Astrocyte of the hippocampus (primary cell): ENCODE data around the gene PPARGC1A.
A peak's percentile ranks its signal among the peaks of the same experiment; 100 is the strongest.

ENCODE experiments used
- DNase-seq: peaks from one replicate; pipeline ENCODE4 v3.0.0; 2011; ENCODE audit warnings: low read depth, low spot score

PPARGC1A gene

GRCh38 chr4:23844961-23845360 is 44.9 kb downstream of the PPARGC1A start:
- DNase-seq, result no peak

GRCh38 chr4:23839279-23839678 is 50.6 kb downstream of the PPARGC1A start:
- no peak for DNase-seq

GRCh38 chr4:23838607-23839006 is 51.2 kb downstream of the PPARGC1A start:
- DNase-seq, result no peak

- no peak for DNase-seq
Measured at GRCh38 chr4:23838131-23838530, 51.7 kb downstream of the PPARGC1A start.

GRCh38 chr4:23837371-23837770 is 52.5 kb downstream of the PPARGC1A start:
- no peak for DNase-seq

GRCh38 chr4:23835774-23836478 is 53.9 kb downstream of the PPARGC1A start:
- no peak for DNase-seq

- DNase-seq, result peak; percentile 25
Measured at GRCh38 chr4:23828779-23829178, 61.1 kb downstream of the PPARGC1A start.

- DNase-seq, result peak; percentile 53
Measured at GRCh38 chr4:23828020-23828715, 61.7 kb downstream of the PPARGC1A start.

- DNase-seq, result peak; percentile 12
Measured at GRCh38 chr4:23822181-23822580, 67.7 kb downstream of the PPARGC1A start.

GRCh38 chr4:23819041-23819511 is 70.8 kb downstream of the PPARGC1A start:
- DNase-seq, result peak; percentile 80

GRCh38 chr4:23818097-23818885 is 71.6 kb downstream of the PPARGC1A start:
- no peak for DNase-seq

- DNase-seq, result no peak
Measured at GRCh38 chr4:23814996-23815660, 74.7 kb downstream of the PPARGC1A start.

- no peak for DNase-seq
Measured at GRCh38 chr4:23814587-23814986, 75.3 kb downstream of the PPARGC1A start.

- DNase-seq, result no peak
Measured at GRCh38 chr4:23811161-23811560, 78.7 kb downstream of the PPARGC1A start.

- DNase-seq, result peak; percentile 32
Measured at GRCh38 chr4:23805450-23805851, 84.4 kb downstream of the PPARGC1A start.

GRCh38 chr4:23789762-23790161 is 100.1 kb downstream of the PPARGC1A start:
- peak; percentile 59 for DNase-seq

GRCh38 chr4:23788460-23788859 is 101.4 kb downstream of the PPARGC1A start:
- DNase-seq, result peak; percentile 40

GRCh38 chr4:23788027-23788426 is 101.8 kb downstream of the PPARGC1A start:
- DNase-seq, result no peak

GRCh38 chr4:23782778-23783437 is 106.9 kb downstream of the PPARGC1A start:
- no peak for DNase-seq

- DNase-seq, result no peak
Measured at GRCh38 chr4:23779839-23780238, 110.0 kb downstream of the PPARGC1A start.

GRCh38 chr4:23779422-23779821 is 110.4 kb downstream of the PPARGC1A start:
- DNase-seq, result no peak
